A673 (cell line): ENCODE data around the gene FAM181B. TPM values are rescaled to one million over a fixed set of nuclear protein-coding genes. Genes with fewer than 3 reads are reported as not detected.

Experiments used
- BruUV-seq: library from RNA; stranded (reverse); fragments of 400-500 nt; replicated peaks from 2 replicates; lab custom pipeline; 2021; lab: Mats Ljungman, UMichigan
- CTCF ChIA-PET: fragments of 300-600 bp; sonication (Branson Sonifier 250); formaldehyde crosslinking; loops from one replicate; lab custom pipeline; 2022; ENCODE audit warnings: antibody characterized with exemption; lab: Charles Lee
- POLR2A ChIA-PET: fragments of 300-600 bp; sonication (Branson Sonifier 250); formaldehyde crosslinking; loops from one replicate; lab custom pipeline; 2022; ENCODE audit warnings: antibody characterized with exemption; ENCODE audit not compliant: low non-redundant PET; lab: Charles Lee
- DNase-seq: peaks from one replicate; pipeline ENCODE4 v3.0.0-alpha.2; 2015; ENCODE audit warnings: low spot score
- H3K27ac ChIP-seq: fragments of 200-600 bp; sonication (generic); 2 replicates; pipeline ENCODE4 v1.5.1; 2016; ENCODE audit warnings: mixed run types, low read depth, mild to moderate bottlenecking, mixed read lengths, antibody characterized with exemption, low read length; ENCODE audit not compliant: poor library complexity, severe bottlenecking
- H3K27me3 ChIP-seq: fragments of 200-600 bp; sonication (generic); replicated peaks from 2 replicates; pipeline ENCODE4 v1.6.1; 2017; ENCODE audit warnings: mixed run types, low read depth, mild to moderate bottlenecking, mixed read lengths, antibody characterized with exemption, low read length; ENCODE audit not compliant: insufficient read depth, poor library complexity
- H3K36me3 ChIP-seq: fragments of 200-600 bp; sonication (generic); 2 replicates; pipeline ENCODE4 v1.6.1; 2016; ENCODE audit warnings: mixed run types, mild to moderate bottlenecking, mixed read lengths, antibody characterized with exemption, low read length; ENCODE audit not compliant: insufficient read depth, poor library complexity, severe bottlenecking
- H3K4me1 ChIP-seq: fragments of 200-600 bp; sonication (generic); 2 replicates; pipeline ENCODE4 v1.6.1; 2017; ENCODE audit warnings: mixed run types, mild to moderate bottlenecking, mixed read lengths, antibody characterized with exemption, low read length; ENCODE audit not compliant: insufficient read depth, poor library complexity, severe bottlenecking
- H3K4me3 ChIP-seq: fragments of 200-600 bp; sonication (generic); 2 replicates; pipeline ENCODE4 v1.5.1; 2016; ENCODE audit warnings: low read depth, mixed run types, mild to moderate bottlenecking, mixed read lengths, low read length; ENCODE audit not compliant: poor library complexity, severe bottlenecking
- H3K9me3 ChIP-seq: fragments of 200-600 bp; sonication (generic); 2 replicates; pipeline ENCODE4 v1.6.1; 2016; ENCODE audit warnings: mixed run types, low read depth, mild to moderate bottlenecking, mixed read lengths, antibody characterized with exemption, low read length; ENCODE audit not compliant: poor library complexity, severe bottlenecking
- CTCF ChIP-seq: fragments of 300-800, 200-600 bp; sonication (generic); conservative IDR thresholded peaks from 2 replicates; pipeline ENCODE4 v1.5.1; 2017; ENCODE audit warnings: low read depth, mild to moderate bottlenecking, antibody characterized with exemption, low read length, moderate library complexity, mixed read lengths
- EZH2 ChIP-seq: fragments of 200-600 bp; sonication (generic); IDR thresholded peaks from 2 replicates; pipeline ENCODE4 v1.6.1; 2017; ENCODE audit warnings: borderline replicate concordance, low read depth, mild to moderate bottlenecking, mixed read lengths, antibody characterized with exemption, low read length; ENCODE audit not compliant: poor library complexity, severe bottlenecking
- intact Hi-C: fragments of 100-400 bp; cut with micrococcal nuclease; formaldehyde crosslinking; loops from one replicate; pipeline ENCODE4 v1.10.0; 2022; ENCODE audit not compliant: unreplicated experiment
- total RNA-seq: library from RNA; stranded (reverse); gene quantifications from 2 replicates; pipeline ENCODE4 v1.2.3, GENCODE V29; 2021

Gene FAM181B
- total RNA-seq, 1 experiment from 2014 or later = not detected

GRCh38 chr11:82776377-82776776, 42.7 kb upstream of the FAM181B start:
- intact Hi-C loops = no loop called here
- H3K27ac ChIP-seq = no peak overlapping the region

GRCh38 chr11:82775736-82776346, 42.2 kb upstream of the FAM181B start:
- H3K4me3 ChIP-seq = no peak overlapping the region
- H3K9me3 ChIP-seq = no peaks in the 10 kb centered on the region
- intact Hi-C loops = loop anchor here (1.0 kb wide), 1 partner anchor 88 kb away; no protein-coding TSS in a partner anchor
- H3K36me3 ChIP-seq = no peaks in the 10 kb centered on the region
- peak; percentile 89 for DNase-seq
- H3K4me1 ChIP-seq = peaks cover 4% of the 10 kb centered on the region
- POLR2A ChIA-PET = interaction anchor here (0.6 kb wide), 1 partner anchor 12 kb away, joined by 4 read pairs; no protein-coding TSS in a partner anchor
- TF ChIP-seq CTCF = peak; percentile 98
- TF ChIP-seq EZH2 = no peak
- BruUV-seq = no TSS peak
- H3K27me3 ChIP-seq = no peaks in the 10 kb centered on the region
- CTCF ChIA-PET = interaction anchor here (0.6 to 1.6 kb wide), 11 partner anchors 12 to 1040 kb away, joined by 3 to 6 read pairs (median 4); partner anchors contain the start of gene FAM181B
- H3K27ac ChIP-seq = no peak overlapping the region

More at GRCh38 chr11:82776377-82776776, 42.7 kb upstream of the FAM181B start:
- ChIA-PET POLR2A (interaction anchor here (0.6 kb wide), 1 partner anchor 12 kb away, joined by 4 read pairs; no protein-coding TSS in a partner anchor), CTCF (interaction anchor here (0.6 to 1.6 kb wide), 11 partner anchors 11 to 1039 kb away, joined by 3 to 6 read pairs (median 4); partner anchors contain the start of gene FAM181B)
- Histone ChIP-seq H3K27me3 (no peaks in the 10 kb centered on the region), H3K4me1 (peaks cover 4% of the 10 kb centered on the region), H3K36me3 (no peaks in the 10 kb centered on the region), H3K9me3 (no peaks in the 10 kb centered on the region), H3K4me3 (no peak overlapping the region)
- BruUV-seq = no TSS peak
- TF ChIP-seq CTCF (no peak), EZH2 (no peak)
- peak; percentile 42 for DNase-seq

GRCh38 chr11:82775218-82775617, 41.6 kb upstream of the FAM181B start:
- ChIA-PET POLR2A (interaction anchor here (0.6 kb wide), 1 partner anchor 150 kb away, joined by 3 read pairs; no protein-coding TSS in a partner anchor), CTCF (interaction anchor here (0.6 to 1.6 kb wide), 4 partner anchors 13 to 1063 kb away, joined by 4 to 6 read pairs (median 4); partner anchors contain the start of gene FAM181B)
- intact Hi-C loops = loop anchor here (1.0 kb wide), 1 partner anchor 89 kb away; no protein-coding TSS in a partner anchor
- Histone ChIP-seq H3K4me3 (no peak overlapping the region), H3K4me1 (peaks cover 4% of the 10 kb centered on the region), H3K27me3 (no peaks in the 10 kb centered on the region), H3K27ac (no peak overlapping the region), H3K9me3 (no peaks in the 10 kb centered on the region), H3K36me3 (no peaks in the 10 kb centered on the region)
- no TSS peak for BruUV-seq
- no peak for TF ChIP-seq EZH2
- no peak for TF ChIP-seq CTCF
- DNase-seq = no peak
